ENCODE data around the gene ARID3A. TPM values are rescaled to one million over a fixed set of nuclear protein-coding genes. Genes with fewer than 3 reads are reported as not detected.

The ARID3A gene
- total RNA-seq, 2 donors from 2014 or later = 31.7 to 34.0 TPM

DNA sequence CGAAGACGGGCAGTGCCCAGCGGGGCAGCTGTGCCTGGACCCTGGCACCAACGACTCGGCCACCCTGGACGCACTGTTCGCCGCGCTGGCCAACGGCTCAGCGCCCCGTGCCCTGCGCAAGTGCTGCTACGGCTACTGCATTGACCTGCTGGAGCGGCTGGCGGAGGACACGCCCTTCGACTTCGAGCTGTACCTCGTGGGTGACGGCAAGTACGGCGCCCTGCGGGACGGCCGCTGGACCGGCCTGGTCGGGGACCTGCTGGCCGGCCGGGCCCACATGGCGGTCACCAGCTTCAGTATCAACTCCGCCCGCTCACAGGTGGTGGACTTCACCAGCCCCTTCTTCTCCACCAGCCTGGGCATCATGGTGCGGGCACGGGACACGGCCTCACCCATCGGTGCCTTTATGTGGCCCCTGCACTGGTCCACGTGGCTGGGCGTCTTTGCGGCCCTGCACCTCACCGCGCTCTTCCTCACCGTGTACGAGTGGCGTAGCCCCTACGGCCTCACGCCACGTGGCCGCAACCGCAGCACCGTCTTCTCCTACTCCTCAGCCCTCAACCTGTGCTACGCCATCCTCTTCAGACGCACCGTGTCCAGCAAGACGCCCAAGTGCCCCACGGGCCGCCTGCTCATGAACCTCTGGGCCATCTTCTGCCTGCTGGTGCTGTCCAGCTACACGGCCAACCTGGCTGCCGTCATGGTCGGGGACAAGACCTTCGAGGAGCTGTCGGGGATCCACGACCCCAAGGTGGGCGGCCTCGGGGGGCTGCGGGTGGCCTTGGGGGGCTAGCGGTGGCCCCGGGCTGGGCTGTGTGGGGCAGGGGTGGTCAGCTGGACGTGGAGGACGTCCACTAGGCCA is 79.2 kb downstream of the ARID3A start:
- no peak for ATAC-seq (replicated peaks in 1 of 2)
- Mint-ChIP-seq H3K27me3 (ENCODE audit: low read depth) (peaks cover 14% of the 10 kb centered on the region), H3K4me1 (ENCODE audit: low read depth) (no peaks in the 10 kb centered on the region), H3K9me3 (no peaks in the 10 kb centered on the region), H3K36me3 (ENCODE audit: insufficient read depth in 2 of 2) (no peaks in the 10 kb centered on the region), H3K4me3 (no peak overlapping the region), H3K27ac (no peak overlapping the region)
- DNase-seq = no peak

DNA sequence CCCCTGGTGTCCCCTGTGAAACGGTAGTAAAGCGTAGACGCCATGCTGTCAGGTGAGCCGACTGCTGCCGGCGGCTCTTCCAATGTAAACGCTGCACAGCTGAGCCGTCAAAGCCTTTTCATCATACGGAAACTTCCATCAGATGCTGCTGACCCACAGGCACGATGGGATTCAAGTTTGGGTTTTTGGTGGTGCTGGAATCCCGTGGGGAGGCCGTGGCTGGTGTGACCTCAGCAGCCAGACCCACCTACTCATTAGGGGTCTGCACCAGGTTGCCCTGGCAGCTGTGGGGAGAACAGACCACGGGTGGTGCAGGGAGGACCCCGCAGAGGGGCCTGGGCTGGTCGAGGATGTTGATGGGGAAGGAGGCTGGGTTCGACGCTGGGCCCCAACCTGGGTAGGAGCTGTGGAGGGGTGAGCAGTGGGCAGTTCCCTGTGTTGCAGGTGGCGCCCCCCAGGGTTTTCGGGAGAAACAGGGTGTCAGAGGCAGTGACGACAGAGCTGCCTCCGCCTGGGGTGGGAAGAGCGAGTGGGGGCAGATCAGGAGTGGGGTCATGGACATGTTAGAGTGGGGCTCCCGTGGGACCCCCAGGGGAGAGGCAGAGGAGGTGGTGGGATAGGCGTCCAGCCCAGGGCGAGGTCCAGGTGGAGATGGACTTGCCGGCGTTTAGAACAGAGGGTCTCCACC is 81.0 kb downstream of the ARID3A start:
- DNase-seq = no peak
- Mint-ChIP-seq H3K27ac (no peak overlapping the region), H3K4me3 (no peak overlapping the region), H3K9me3 (no peaks in the 10 kb centered on the region), H3K4me1 (ENCODE audit: low read depth) (no peaks in the 10 kb centered on the region), H3K27me3 (ENCODE audit: low read depth) (peaks cover 7% of the 10 kb centered on the region), H3K36me3 (ENCODE audit: insufficient read depth in 2 of 2) (no peaks in the 10 kb centered on the region)
- no peak for ATAC-seq (replicated peaks in 1 of 2)

DNA sequence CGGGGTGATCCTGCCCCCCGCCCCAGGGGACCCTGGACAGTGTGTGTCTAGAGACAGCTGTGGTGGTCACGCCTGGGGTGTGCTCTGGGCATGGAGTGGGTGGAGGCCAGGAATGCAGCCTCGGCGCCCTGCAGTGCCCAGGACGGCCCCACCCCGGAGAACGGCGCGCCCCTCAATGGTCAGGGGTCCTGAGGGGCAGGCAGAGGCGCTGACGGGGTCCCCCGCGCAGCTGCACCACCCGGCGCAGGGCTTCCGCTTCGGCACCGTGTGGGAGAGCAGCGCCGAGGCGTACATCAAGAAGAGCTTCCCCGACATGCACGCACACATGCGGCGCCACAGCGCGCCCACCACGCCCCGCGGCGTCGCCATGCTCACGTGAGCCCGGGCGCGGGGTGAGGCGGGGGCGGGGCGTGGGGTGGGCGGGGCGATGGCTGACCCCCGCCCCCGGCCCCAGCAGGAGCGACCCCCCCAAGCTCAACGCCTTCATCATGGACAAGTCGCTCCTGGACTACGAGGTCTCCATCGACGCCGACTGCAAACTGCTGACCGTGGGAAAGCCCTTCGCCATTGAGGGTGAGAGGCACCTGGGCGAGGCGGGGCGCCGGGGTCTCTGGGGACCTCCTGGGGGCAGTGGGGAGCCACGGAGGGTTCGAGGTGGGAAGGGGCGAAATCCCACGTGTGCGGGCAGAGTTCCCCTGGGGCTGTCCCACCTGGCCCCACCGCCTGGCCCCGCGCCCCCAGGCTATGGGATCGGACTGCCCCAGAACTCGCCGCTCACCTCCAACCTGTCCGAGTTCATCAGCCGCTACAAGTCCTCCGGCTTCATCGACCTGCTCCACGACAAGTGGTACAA is 81.8 kb downstream of the ARID3A start:
- ATAC-seq (replicated peaks in 1 of 2) = no peak
- Mint-ChIP-seq H3K4me3 (no peak overlapping the region), H3K36me3 (ENCODE audit: insufficient read depth in 2 of 2) (no peaks in the 10 kb centered on the region), H3K4me1 (ENCODE audit: low read depth) (no peaks in the 10 kb centered on the region), H3K9me3 (no peaks in the 10 kb centered on the region), H3K27ac (no peak overlapping the region), H3K27me3 (ENCODE audit: low read depth) (peaks cover 4% of the 10 kb centered on the region)
- DNase-seq = no peak

DNA sequence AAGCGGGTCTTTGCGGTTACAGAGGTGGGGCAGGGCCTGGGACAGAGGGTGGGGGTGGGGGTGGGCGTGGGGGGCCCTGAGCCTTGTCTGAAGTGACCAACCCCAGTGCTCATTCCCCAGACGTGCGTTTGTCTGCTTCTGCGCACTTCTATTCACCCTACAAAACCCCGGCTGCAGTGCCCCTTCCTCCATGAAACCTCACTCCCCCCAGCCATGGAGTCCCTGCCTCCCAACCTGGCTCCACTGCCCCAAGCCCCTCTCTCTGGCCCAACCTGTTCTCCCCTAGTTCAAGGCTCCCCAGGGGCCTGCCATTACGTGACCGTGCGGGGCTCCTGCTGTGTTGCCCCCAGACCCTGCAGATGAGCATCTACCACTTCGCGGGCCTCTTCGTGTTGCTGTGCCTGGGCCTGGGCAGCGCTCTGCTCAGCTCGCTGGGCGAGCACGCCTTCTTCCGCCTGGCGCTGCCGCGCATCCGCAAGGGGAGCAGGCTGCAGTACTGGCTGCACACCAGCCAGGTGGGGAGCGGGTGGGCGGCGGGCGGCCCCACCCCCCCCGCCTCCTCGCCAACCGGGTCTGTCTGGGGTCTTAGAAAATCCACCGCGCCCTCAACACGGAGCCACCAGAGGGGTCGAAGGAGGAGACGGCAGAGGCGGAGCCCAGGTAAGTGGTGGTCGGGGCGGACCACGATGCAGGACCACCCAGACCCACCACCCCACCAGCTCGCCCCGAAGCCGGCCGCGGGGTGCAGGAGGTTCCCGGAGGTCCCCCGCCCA is 82.6 kb downstream of the ARID3A start:
- Mint-ChIP-seq H3K4me1 (ENCODE audit: low read depth) (no peaks in the 10 kb centered on the region), H3K9me3 (no peaks in the 10 kb centered on the region), H3K27ac (no peak overlapping the region), H3K36me3 (ENCODE audit: insufficient read depth in 2 of 2) (no peaks in the 10 kb centered on the region), H3K4me3 (no peak overlapping the region), H3K27me3 (ENCODE audit: low read depth) (no peaks in the 10 kb centered on the region)
- ATAC-seq (replicated peaks in 1 of 2) = no peak
- DNase-seq = no peak

DNA sequence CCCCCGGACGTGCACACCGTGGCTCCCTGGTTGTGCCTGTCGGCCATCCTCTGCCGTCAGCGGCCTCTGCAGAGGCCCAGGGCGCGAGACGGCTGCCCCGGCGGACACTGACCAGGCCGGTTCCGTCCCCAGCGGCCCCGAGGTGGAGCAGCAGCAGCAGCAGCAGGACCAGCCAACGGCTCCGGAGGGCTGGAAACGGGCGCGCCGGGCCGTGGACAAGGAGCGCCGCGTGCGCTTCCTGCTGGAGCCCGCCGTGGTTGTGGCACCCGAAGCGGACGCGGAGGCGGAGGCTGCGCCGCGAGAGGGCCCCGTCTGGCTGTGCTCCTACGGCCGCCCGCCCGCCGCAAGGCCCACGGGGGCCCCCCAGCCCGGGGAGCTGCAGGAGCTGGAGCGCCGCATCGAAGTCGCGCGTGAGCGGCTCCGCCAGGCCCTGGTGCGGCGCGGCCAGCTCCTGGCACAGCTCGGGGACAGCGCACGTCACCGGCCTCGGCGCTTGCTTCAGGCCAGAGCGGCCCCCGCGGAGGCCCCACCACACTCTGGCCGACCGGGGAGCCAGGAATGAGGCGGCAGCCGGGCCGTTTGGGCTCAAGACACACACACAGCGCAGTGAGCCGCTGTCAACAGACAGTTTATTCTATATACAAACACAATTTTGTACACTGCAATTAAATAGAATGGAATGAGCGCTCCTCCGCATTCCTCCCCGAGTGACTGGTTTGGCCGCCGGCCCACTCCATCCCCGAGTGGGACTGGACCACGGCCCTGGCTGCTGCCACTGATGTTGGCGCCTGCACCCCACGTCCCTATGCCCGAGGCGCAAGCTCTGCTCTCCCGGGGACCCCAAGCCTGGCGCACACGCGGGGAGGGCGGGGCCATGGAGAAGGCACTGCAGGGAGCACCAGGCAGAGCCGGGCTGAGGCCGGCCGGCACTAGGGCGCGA is 83.5 kb downstream of the ARID3A start:
- Mint-ChIP-seq H3K27me3 (ENCODE audit: low read depth) (no peaks in the 10 kb centered on the region), H3K4me1 (ENCODE audit: low read depth) (no peaks in the 10 kb centered on the region), H3K36me3 (ENCODE audit: insufficient read depth in 2 of 2) (no peaks in the 10 kb centered on the region), H3K9me3 (no peaks in the 10 kb centered on the region), H3K4me3 (no peak overlapping the region), H3K27ac (no peak overlapping the region)
- ATAC-seq (replicated peaks in 1 of 2) (no peak), DNase-seq (no peak)

DNA sequence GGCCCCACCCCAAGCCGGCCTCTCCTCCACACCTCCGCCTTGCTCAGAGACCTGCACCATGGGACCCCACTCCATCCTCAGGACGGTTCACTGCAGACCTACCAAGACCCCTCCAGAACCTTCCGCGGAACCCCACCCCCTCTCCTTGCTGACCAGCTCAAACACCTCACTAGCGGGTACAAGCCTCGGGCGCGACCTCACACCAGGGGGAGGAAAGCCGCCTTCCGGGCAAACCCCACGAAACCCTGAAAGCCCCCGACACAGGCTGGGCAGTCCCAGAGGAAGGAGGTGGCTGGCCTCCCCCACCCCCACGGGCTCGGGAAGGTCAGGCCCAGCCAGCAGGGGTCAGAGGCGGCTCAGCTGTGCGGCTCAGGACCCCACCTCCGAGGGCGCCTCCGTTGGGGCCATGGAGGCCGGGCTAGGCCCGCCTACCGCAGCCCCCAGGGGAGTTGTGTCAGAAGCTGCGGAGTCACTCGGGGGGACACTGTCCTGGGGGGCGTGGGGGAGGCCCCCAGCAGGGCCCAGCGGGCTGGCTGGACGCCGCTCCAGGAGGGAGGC is 84.2 kb downstream of the ARID3A start:
- H3K9me3 Mint-ChIP-seq = no peaks in the 10 kb centered on the region
- no peaks in the 10 kb centered on the region for H3K4me1 Mint-ChIP-seq (ENCODE audit: low read depth)
- no peaks in the 10 kb centered on the region for H3K27me3 Mint-ChIP-seq (ENCODE audit: low read depth)
- DNase-seq (no peak), ATAC-seq (replicated peaks in 1 of 2) (no peak)
- H3K36me3 Mint-ChIP-seq (ENCODE audit: insufficient read depth in 2 of 2) = no peaks in the 10 kb centered on the region
- no peak overlapping the region for H3K4me3 Mint-ChIP-seq
- no peak overlapping the region for H3K27ac Mint-ChIP-seq

DNA sequence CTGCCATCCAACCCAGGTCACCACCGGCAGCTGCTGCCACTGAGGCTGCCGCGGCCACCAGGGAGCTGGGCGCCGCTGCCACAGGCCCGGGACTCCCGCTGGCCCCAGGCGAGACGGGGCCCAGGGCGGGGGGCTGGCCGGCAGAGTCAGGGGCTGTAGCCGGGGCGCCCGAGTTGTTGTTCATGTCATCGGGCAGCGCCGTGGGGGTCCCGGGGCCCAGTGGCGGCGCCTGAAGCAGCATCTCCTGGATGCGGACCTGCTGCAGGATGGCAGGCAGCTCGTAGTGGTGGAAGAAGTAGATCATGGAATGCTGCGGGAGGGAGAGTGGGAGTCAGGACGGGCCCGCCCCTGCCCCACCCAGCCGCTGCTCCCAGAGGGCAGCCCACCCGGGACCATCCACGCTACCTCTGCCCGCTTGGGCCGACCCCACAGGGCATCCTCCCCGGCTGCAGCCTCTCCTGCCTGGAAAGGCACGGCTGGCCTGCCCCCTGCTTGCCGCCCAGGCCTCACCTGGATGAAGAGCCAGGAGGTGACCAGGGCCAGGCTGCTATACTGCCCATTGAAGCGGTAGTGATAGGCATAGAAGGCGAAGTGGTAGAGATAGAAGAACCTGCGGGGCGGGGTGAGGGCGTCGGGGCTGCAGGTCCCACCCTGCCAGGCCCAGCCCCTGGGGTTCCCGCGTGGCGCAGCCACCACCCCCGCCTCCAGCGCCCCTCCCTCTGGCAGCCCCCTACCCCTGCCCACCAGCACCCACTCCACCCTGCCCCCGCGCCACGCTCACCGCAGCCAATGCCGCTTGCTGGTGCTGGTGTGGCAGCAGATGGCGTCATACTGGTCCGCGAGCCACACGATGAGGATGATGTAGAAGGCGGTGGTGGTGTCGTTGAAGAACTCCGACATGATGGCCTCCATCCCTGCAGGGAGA is 85.0 kb downstream of the ARID3A start:
- ATAC-seq (replicated peaks in 1 of 2) (no peak), DNase-seq (no peak)
- Mint-ChIP-seq H3K27me3 (ENCODE audit: low read depth) (no peaks in the 10 kb centered on the region), H3K4me1 (ENCODE audit: low read depth) (no peaks in the 10 kb centered on the region), H3K36me3 (ENCODE audit: insufficient read depth in 2 of 2) (no peaks in the 10 kb centered on the region), H3K9me3 (no peaks in the 10 kb centered on the region), H3K27ac (no peak overlapping the region), H3K4me3 (no peak overlapping the region)

DNA sequence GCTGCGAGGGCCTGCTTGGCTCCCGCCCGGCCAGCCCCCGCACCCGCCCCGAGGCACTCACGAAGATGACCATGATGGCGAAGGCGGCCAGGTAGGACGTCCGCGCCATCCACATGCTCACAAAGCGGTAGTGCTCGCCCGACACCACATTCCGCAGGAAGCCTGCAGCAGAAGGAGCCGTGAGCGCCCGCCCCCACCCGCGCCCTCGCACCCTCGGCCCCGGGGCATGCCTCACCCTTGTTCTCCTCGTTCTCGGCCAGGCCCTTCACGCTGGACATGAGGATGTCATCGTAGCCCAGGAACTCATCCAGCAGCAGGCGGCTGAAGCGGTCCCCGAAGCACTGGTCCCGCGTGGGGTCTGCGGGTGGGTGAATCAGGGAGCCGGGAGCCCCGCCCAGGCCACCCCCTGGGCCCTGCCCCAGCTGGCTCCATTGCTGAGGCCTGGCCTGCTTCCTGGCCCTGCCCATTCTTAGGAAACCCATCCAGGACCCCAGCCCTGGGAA is 86.0 kb downstream of the ARID3A start:
- DNase-seq (no peak), ATAC-seq (replicated peaks in 1 of 2) (no peak)
- H3K4me1 Mint-ChIP-seq (ENCODE audit: low read depth) = peaks cover 5% of the 10 kb centered on the region
- no peaks in the 10 kb centered on the region for H3K27me3 Mint-ChIP-seq (ENCODE audit: low read depth)
- H3K9me3 Mint-ChIP-seq = no peaks in the 10 kb centered on the region
- H3K27ac Mint-ChIP-seq = no peak overlapping the region
- no peak overlapping the region for H3K4me3 Mint-ChIP-seq
- H3K36me3 Mint-ChIP-seq (ENCODE audit: insufficient read depth in 2 of 2) = no peaks in the 10 kb centered on the region

DNA sequence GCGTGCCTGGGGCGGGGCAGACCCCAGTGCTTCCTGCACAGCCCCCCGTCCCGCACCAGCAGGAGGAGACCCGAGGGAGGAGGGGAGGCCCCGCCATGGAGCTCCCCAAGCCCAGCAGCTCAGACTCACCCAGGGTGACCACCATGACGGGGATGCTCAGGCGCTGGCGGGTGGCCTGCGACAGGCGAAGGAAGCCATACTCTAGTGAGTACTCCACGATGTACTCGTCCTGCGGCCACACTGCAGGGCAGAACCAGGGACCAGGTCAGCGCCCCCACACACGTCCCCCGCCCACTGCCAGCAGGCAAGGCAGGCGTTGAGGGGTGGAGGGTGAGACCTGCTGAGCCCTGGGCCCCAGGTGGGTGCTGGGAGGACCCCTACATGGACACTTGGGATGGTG is 86.5 kb downstream of the ARID3A start:
- H3K27ac Mint-ChIP-seq = no peak overlapping the region
- H3K27me3 Mint-ChIP-seq (ENCODE audit: low read depth) = no peaks in the 10 kb centered on the region
- H3K9me3 Mint-ChIP-seq = no peaks in the 10 kb centered on the region
- no peaks in the 10 kb centered on the region for H3K36me3 Mint-ChIP-seq (ENCODE audit: insufficient read depth in 2 of 2)
- no peak overlapping the region for H3K4me3 Mint-ChIP-seq
- DNase-seq (no peak), ATAC-seq (replicated peaks in 1 of 2) (no peak)
- H3K4me1 Mint-ChIP-seq (ENCODE audit: low read depth) = peaks cover 10% of the 10 kb centered on the region

DNA sequence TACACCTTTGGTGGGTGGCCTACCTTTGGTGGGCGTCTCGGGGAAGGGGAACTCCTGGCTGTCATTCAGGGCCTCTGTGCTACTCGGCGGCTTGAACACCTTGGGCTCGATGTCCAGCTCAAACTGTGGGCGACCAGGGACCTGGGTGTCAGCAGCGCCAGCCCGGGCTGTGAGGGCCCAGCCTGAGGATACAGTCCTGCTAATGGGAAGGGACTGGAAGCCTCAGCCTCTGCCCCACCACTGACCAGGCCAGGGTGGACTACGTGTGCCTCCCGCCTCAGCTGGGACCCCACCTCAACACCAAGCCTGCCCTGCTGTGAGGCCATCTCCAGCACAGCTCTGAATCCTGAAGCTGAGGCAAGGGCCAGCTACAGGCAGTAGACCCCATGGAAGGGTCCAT is 87.4 kb downstream of the ARID3A start:
- Mint-ChIP-seq H3K4me3 (no peak overlapping the region), H3K4me1 (ENCODE audit: low read depth) (peaks cover 18% of the 10 kb centered on the region), H3K9me3 (no peaks in the 10 kb centered on the region), H3K27me3 (ENCODE audit: low read depth) (no peaks in the 10 kb centered on the region), H3K27ac (no peak overlapping the region), H3K36me3 (ENCODE audit: insufficient read depth in 2 of 2) (no peaks in the 10 kb centered on the region)
- ATAC-seq (replicated peaks in 1 of 2) (no peak), DNase-seq (no peak)

Measured in activated T-cell treated with anti-CD3 and anti-CD28 coated beads, Interleukin-2, amount 50 U/mL, for 72 hours (primary cell).